ENCODE measurements around the gene INMT.

DNA sequence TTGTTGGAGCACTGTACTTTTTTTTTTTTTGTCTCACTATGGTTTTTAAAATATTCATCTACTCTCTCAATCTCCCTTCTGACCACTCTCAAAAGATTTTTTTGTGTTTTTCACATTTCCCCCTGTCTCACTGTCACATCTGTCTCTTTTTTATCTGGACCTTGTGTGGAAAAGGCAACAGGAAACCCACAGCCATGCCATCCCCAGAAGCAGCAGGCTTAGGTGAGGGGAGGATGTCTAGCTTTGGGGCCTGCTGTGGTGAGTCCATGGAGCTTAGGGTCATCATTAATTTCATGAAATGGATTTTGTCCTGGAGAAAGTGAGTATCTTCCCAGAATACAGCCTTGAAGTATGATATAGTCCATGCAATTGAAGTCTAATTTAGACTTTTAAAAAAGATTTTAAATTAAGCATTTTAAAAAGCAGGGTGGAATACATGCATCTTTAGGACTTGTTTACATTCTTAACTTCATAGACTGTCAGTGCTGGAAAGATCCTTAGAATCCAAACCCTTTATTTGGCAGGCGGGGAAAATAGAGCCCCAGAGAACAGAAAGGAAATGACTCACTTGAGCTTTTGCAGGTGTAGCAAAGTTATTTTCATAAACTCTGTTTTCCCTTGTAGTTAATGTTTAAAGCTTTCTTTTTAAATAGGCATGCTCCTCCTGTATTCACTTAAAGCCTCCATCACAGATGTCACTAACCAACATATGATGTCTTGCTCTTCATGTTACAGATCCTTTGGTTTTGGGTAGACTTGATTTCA is 44.4 kb downstream of the INMT start:
- TF ChIP-seq EZH2 (IDR thresholded peaks at IDR 0.05; ENCODE audit: insufficient read depth, poor library complexity, severe bottlenecking) (no peak), EZH2phosphoT487 (IDR thresholded peaks at IDR 0.05; ENCODE audit: insufficient read depth, low read depth) (no peak)

Data from GM23248 (cell line).